Measurements from ENCODE around the gene SERPINF2. TPM values are rescaled to one million over a fixed set of nuclear protein-coding genes. Genes with fewer than 3 reads are reported as not detected.

The SERPINF2 gene
- polyA plus RNA-seq, 1 of the 3 experiments (the other 2 are of a cell fraction): 0.26 TPM

GRCh38 chr17:1800240-1800639 is 57.6 kb downstream of the SERPINF2 start:
- no peaks in the 10 kb centered on the region for H3F3A ChIP-seq (replicated peaks; ENCODE audit: insufficient read depth)
- no peaks in the 10 kb centered on the region for H4K20me1 ChIP-seq (ENCODE audit: insufficient read depth)
- H3K9me2 ChIP-seq: no peaks in the 10 kb centered on the region
- no peak overlapping the region for H3K4me3 ChIP-seq (ENCODE audit: low read depth in 2 of 2, low read length in 1 of 2)
- ChIA-PET POLR2A (no interaction called here), CTCF (interaction anchor here (1.0 to 1.1 kb wide), 3 partner anchors 13 to 79 kb away, joined by 3 to 5 read pairs (median 3); no protein-coding TSS in a partner anchor)
- no peak for DNase-seq
- no peak overlapping the region for H2AFZ ChIP-seq (ENCODE audit: low read depth)
- H3K9me3 ChIP-seq: no peaks in the 10 kb centered on the region
- no peak for TF ChIP-seq RCOR1 (IDR thresholded peaks at IDR 0.05; ENCODE audit: low read length)
- TF ChIP-seq RFX5 (IDR thresholded peaks at IDR 0.05; ENCODE audit: low read length): no peak
- TF ChIP-seq TCF12 (IDR thresholded peaks at IDR 0.05): no peak
- no peak for TF ChIP-seq REST (IDR thresholded peaks at IDR 0.05; ENCODE audit: low read depth, low read length)
- no peak for TF ChIP-seq RAD21 (IDR thresholded peaks at IDR 0.05; ENCODE audit: low read length)
- TF ChIP-seq TEAD4 (IDR thresholded peaks at IDR 0.05; ENCODE audit: borderline replicate concordance, insufficient read depth): no peak
- no peak for TF ChIP-seq ZBTB33 (IDR thresholded peaks at IDR 0.05; ENCODE audit: borderline replicate concordance, low read depth)
- TF ChIP-seq NRF1 (IDR thresholded peaks at IDR 0.05; ENCODE audit: low read depth, low read length): no peak
- no peak for TF ChIP-seq FOXJ3 (CRISPR knock-in tag; IDR thresholded peaks at IDR 0.05)
- TF ChIP-seq IRF3 (IDR thresholded peaks at IDR 0.05; ENCODE audit: low read depth, low read length): no peak
- no peak for TF ChIP-seq MXI1 (IDR thresholded peaks at IDR 0.05; ENCODE audit: low read depth, low read length)
- no peak for TF ChIP-seq SIN3A (IDR thresholded peaks at IDR 0.05; ENCODE audit: borderline replicate concordance, low read depth, low read length)
- H3K79me2 ChIP-seq (ENCODE audit: insufficient read depth): peaks cover 6% of the 10 kb centered on the region; the same call in 1 of the 2 replicates
- H3K4me2 ChIP-seq: no peak overlapping the region
- H3K27me3 ChIP-seq (ENCODE audit: insufficient read depth): no peaks in the 10 kb centered on the region
- H3K27ac ChIP-seq (ENCODE audit: low read depth in 2 of 2, low read length in 1 of 2): no peak overlapping the region; a peak in 1 of 4 replicates
- H3K9ac ChIP-seq: no peak overlapping the region
- 90% methylated on average over 7 of the region's 7 CpGs for WGBS (ENCODE audit: low lambda C conversion rate)
- peaks cover 7 to 11% of the 10 kb centered on the region in 2 experiments for H3K36me3 ChIP-seq (replicated peaks in 1 of 2; ENCODE audit: control insufficient read depth in 1 of 2, insufficient read depth in 2 of 2, low read length in 1 of 2)
- peaks cover 0 to 6% of the 10 kb centered on the region in 2 experiments; a peak in 1 of 4 replicates for H3K4me1 ChIP-seq (ENCODE audit: control insufficient read depth in 1 of 2, insufficient read depth in 2 of 2, low read depth in 1 of 2, low read length in 1 of 2)
